ENCODE results near the gene ADARB1. TPM values are rescaled to one million over a fixed set of nuclear protein-coding genes. Genes with fewer than 3 reads are reported as not detected.

ADARB1 gene
- total RNA-seq, 1 donor from 2014 or later: 14.0 TPM

DNA sequence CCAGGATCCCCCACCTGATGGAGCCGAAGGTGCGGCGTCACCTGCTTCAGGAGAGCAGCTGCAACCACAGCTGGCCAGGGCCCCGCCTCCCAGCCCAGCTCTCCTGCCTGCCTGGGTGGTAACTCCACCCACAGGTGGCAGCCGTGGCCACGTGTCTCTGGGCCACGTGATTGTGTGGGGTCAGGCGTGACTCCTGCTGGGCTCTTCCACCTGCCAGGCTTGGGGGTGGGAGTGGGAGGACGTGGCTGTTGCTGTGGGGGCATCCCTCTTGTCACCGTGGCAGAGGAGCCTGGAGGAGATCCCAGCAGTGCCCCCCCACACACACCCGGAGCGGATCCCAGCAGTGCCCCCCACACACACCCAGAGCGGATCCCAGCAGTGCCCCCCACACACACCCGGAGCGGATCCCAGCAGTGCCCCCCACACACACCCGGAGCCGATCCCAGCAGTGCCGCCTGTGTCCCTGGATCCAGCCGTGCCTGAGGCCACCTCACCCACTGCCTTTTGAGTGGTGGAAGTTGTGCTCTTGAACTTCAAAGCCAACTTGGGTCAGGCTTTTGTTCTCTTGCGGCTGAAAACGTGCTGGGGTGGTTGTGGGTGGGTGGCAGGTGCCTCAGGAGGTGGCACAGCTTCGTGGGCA is 181.1 kb downstream of the ADARB1 start:
- Histone ChIP-seq H3K27me3 (ENCODE audit: control insufficient read depth, insufficient read depth, low read length) (peaks cover 3% of the 10 kb centered on the region), H3K36me3 (ENCODE audit: control insufficient read depth, insufficient read depth, low read length) (no peaks in the 10 kb centered on the region), H3K4me3 (ENCODE audit: low read depth, low read length) (no peak overlapping the region)
- DNase-seq (ENCODE audit: low read depth): peak; percentile 5
- no peak for FAIRE-seq
- no peak for TF ChIP-seq CTCF (IDR thresholded peaks at IDR 0.05; ENCODE audit: insufficient read depth, low read length, severe bottlenecking)

DNA sequence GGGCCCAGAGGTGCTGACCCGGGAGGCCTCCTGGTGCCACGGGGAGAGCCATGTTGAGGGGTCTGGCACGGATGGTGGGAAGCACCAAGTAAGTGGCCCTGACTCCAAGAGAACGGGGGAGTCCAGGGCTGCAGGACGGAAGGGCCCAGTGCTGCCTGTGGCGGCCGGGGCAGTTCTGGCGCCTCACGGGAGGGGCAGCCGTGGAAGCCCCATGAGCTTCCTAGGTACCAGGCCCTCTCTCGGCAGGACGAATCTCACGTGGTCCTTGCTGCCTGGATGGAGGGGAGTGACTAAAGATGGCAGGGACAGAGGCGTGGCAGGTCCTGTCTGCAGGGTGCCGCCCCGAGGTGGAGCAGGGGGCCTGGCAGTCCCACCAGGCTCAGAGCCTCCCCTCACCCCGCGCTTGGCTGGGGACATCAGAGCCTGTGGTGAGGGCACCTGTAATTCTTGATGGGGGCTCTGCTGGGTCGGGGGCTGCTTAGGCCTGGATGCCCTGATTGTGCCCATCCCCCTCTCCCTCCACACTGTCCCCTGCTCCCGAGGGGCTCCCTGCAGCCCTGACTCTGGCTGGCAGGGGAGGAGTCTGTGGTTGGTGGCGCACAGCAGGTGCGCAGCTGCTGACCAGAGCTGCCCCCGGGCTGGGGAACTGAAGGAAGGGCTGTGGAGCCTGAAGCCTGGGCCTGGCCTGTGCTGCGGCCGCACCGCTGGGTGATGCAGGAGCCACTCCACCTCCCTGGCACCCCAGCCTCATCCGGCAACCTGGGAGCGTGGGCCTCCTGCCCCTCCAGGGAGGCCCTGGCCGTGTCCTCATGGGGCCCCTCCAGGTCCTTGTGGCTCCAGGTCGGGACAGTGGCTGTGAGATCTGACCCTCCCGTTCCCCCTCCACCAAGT is 181.9 kb downstream of the ADARB1 start:
- DNase-seq (ENCODE audit: low read depth) (no peak), FAIRE-seq (no peak)
- peaks cover 3% of the 10 kb centered on the region for H3K27me3 ChIP-seq (ENCODE audit: control insufficient read depth, insufficient read depth, low read length)
- H3K4me3 ChIP-seq (ENCODE audit: low read depth, low read length): no peak overlapping the region
- TF ChIP-seq CTCF (IDR thresholded peaks at IDR 0.05; ENCODE audit: insufficient read depth, low read length, severe bottlenecking): no peak
- no peaks in the 10 kb centered on the region for H3K36me3 ChIP-seq (ENCODE audit: control insufficient read depth, insufficient read depth, low read length)

DNA sequence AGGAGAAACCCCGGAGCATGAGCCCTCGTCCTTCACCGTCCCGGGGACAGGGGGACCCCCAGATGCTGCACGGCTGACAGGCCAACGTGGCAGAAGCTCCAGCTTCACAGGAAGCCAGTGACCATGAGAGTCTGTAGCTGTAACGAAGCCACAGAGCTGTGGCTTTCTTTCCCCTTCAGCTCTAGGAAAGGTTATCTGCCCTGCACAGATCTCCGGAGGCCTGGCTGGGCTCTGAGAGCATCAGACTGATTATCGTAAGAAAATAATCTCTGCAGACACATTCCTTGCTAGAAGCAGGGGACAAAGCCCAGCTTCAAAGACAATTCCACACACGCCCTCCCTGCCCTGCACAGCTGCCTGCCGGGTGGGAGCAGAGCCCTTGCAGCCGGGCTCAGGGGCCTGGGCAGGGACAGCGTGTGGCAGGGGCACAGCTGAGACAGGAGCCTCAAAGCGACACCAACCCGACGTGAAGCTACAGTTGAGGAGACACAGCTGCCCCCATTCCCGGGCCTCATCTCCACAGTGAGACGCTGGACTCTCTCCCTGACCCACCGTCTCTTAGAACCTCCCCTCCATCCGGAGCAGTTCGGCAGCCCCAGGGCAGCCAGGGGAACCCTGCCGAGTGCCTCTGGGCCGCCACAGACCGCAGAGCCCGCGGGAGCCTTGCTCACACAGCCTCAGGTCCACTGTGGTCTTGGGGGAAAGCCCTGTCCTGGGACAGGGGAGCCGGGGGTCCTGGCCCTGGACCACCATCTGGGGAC is 182.7 kb downstream of the ADARB1 start:
- DNase-seq (ENCODE audit: low read depth): no peak

GRCh38 chr21:45257673-45258341 is 183.4 kb downstream of the ADARB1 start:
- no peak overlapping the region for H3K4me3 ChIP-seq (ENCODE audit: low read depth, low read length)
- peaks cover 3% of the 10 kb centered on the region for H3K27me3 ChIP-seq (ENCODE audit: control insufficient read depth, insufficient read depth, low read length)
- no peaks in the 10 kb centered on the region for H3K36me3 ChIP-seq (ENCODE audit: control insufficient read depth, insufficient read depth, low read length)
- DNase-seq (ENCODE audit: low read depth) (no peak), FAIRE-seq (no peak)
- no peak for TF ChIP-seq CTCF (IDR thresholded peaks at IDR 0.05; ENCODE audit: insufficient read depth, low read length, severe bottlenecking)

More for the DNA sequence above, 182.7 kb downstream of the ADARB1 start:
- FAIRE-seq: no peak
- H3K4me3 ChIP-seq (ENCODE audit: low read depth, low read length): no peak overlapping the region
- H3K27me3 ChIP-seq (ENCODE audit: control insufficient read depth, insufficient read depth, low read length): peaks cover 3% of the 10 kb centered on the region
- no peaks in the 10 kb centered on the region for H3K36me3 ChIP-seq (ENCODE audit: control insufficient read depth, insufficient read depth, low read length)
- TF ChIP-seq CTCF (IDR thresholded peaks at IDR 0.05; ENCODE audit: insufficient read depth, low read length, severe bottlenecking): no peak

DNA sequence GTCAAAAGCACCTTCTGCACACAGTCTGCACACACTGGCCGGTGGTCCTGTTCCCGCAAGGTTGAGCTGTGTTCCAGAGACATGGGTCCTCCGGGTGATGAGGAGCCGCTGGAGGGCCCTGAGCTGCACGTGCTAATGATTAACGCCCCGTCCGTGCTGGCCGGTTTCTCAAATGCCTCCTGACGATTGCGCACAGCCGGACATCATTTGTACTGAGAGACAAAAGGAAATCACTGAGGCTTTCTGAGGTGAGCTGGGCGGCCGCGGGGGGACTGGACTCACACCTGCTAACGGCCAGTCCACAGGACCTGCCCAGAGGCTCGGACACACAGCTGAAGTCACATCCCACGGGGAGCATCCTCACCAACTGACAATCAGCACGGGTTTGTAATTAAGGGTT is 184.1 kb downstream of the ADARB1 start:
- H3K36me3 ChIP-seq (ENCODE audit: control insufficient read depth, insufficient read depth, low read length): no peaks in the 10 kb centered on the region
- DNase-seq (ENCODE audit: low read depth): no peak
- H3K4me3 ChIP-seq (ENCODE audit: low read depth, low read length): no peak overlapping the region
- no peak for FAIRE-seq
- peaks cover 3% of the 10 kb centered on the region for H3K27me3 ChIP-seq (ENCODE audit: control insufficient read depth, insufficient read depth, low read length)
- TF ChIP-seq CTCF (IDR thresholded peaks at IDR 0.05; ENCODE audit: insufficient read depth, low read length, severe bottlenecking): no peak

All from bronchial epithelial cell (primary cell).